Tibial nerve (tissue), 4 donors: ENCODE data around the gene HFM1.
"Not testable (repeated sequence)": the region's sequence is repeated elsewhere in the genome, so short reads cannot be mapped to it uniquely, and the experiment has no call there.

ENCODE experiments used
- CTCF ChIP-seq, 5 experiments: fragments of 200-600 bp in 3 of 5; fragments of 450-650 bp in 2 of 5; sonication (generic) in 3 of 5; IDR thresholded peaks; one replicate each; pipeline ENCODE4 v1.5.1; 2016 to 2019; ENCODE audit warnings: antibody characterized with exemption in 5 of 5, mild to moderate bottlenecking in 3 of 5, moderate library complexity in 2 of 5
- EP300 ChIP-seq, 2 donors: sonication (generic); formaldehyde crosslinking; IDR thresholded peaks; one replicate each; pipeline ENCODE4 v1.6.1; 2017; ENCODE audit warnings: antibody characterized with exemption in 2 of 2, mild to moderate bottlenecking in 1 of 2
- POLR2A ChIP-seq, 2 donors: fragments of 450-650 bp; IDR thresholded peaks; one replicate each; pipeline ENCODE4 v1.6.1; 2017; ENCODE audit warnings: antibody characterized with exemption in 2 of 2, mild to moderate bottlenecking in 2 of 2, moderate library complexity in 2 of 2

GRCh38 chr1:91286259-91286961 lies 118.2 kb downstream of the HFM1 start:
- TF ChIP-seq EP300, POLR2A, CTCF (IDR thresholded peaks at IDR 0.05): not testable (repeated sequence)
